ENCODE data around the gene ARRDC1.
A peak's percentile ranks its signal among the peaks of the same experiment; 100 is the strongest.
"Not testable (repeated sequence)": the region's sequence is repeated elsewhere in the genome, so short reads cannot be mapped to it uniquely, and the experiment has no call there.

ARRDC1 gene

DNA sequence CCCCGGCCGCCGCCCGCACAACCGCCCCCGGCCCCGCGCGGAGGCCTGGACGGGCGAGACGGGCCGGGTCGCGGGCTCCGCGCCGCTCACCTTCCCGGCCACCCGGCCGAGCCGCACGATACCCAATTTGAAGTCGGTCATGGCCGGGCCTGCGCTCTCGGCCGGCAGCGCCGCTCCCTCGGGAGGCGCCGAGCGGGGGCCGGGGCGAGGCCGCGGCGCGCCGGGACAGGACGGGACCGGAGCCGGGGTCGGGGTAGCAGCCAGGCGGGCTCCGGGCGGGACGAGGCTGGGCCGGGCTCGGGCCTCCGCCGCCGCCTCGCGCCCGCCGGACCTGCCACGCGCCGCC is 15.4 kb upstream of the ARRDC1 start:
- no peak for TF ChIP-seq FOXP2 (optimal IDR thresholded peaks at IDR 0.05; ENCODE audit: control extremely low read depth, extremely low read length, insufficient read depth)
- DNase-seq (ENCODE audit: low read depth, low spot score) = no peak
- Histone ChIP-seq H3K4me3 (peak overlapping the region; percentile 90), H3K9me3 (ENCODE audit: low read depth, low read length) (no peaks in the 10 kb centered on the region), H3K9ac (ENCODE audit: insufficient read length) (peak overlapping the region; percentile 88), H3K27ac (no peak overlapping the region), H3K36me3 (ENCODE audit: insufficient read depth, low read length) (peaks cover 37% of the 10 kb centered on the region)

DNA sequence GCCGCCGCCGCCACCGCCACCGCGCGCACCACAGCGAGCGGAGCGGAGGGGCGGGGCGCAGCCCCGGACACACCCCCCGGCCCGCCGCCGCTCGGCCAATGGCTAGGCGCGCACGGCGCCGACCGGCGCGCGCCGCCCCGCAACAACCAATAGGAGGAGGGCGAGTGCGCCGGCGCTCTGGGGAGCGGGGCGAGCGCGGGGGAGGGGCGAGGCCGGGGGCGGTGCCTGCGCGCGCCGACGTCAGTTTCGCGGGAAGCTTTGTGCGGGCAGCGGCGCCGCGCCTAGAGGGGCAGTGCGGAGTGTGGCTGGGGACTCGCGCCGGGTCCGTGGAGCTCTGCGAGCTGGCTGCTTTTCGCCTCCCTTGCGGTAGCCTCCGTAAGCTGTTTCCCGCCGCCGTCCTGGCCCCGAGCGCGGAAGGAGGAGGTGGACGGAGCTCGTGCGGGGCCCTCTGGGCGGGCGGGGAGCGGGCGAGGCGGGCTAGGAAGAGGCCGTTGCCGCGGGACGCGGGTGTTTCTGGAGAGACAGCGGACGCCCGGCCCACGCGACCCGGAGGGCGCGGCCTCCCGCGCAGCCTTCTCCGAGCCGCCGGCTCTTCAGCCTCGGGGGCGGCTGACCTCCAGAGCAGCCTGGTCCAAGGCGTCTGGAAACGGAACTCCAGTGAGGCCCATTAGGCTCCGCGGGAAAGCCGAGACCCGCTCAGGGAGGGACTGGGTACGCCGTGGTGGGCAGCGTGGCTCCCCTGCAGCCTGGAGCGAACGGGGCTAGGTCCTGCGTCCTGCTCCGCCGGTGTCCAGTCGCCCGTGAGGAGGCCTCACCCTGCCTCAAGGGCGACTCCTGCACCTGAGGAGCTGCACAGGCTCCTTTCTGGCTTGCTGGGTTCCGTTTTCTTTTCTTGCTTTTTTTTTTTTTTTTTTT is 14.8 kb upstream of the ARRDC1 start, which contains the start of gene ZMYND19:
ZMYND19 (minus strand) TSS at position 44 of the 915 bp plus-strand sequence. CDS start 249 bp downstream, outside the sequence.
- TF ChIP-seq FOXP2 (optimal IDR thresholded peaks at IDR 0.05; ENCODE audit: control extremely low read depth, extremely low read length, insufficient read depth) = no peak
- peak; percentile 79 for TF ChIP-seq POLR2AphosphoS5 (IDR thresholded peaks at IDR 0.05; ENCODE audit: borderline replicate concordance, low read depth, low read length)
- no peak for TF ChIP-seq EZH2 (IDR thresholded peaks at IDR 0.05)
- Histone ChIP-seq H3K9me3 (ENCODE audit: low read depth, low read length) (no peaks in the 10 kb centered on the region), H3K4me3 (peak within 1 kb of the TSS; percentile 90), H3K36me3 (ENCODE audit: insufficient read depth, low read length) (peaks cover 33% of the 10 kb centered on the region), H3K9ac (ENCODE audit: insufficient read length) (peak within 1 kb of the TSS; percentile 88), H3K27ac (no peak within 1 kb of the TSS)
- peak; percentile 3 for DNase-seq (ENCODE audit: low read depth, low spot score)

DNA sequence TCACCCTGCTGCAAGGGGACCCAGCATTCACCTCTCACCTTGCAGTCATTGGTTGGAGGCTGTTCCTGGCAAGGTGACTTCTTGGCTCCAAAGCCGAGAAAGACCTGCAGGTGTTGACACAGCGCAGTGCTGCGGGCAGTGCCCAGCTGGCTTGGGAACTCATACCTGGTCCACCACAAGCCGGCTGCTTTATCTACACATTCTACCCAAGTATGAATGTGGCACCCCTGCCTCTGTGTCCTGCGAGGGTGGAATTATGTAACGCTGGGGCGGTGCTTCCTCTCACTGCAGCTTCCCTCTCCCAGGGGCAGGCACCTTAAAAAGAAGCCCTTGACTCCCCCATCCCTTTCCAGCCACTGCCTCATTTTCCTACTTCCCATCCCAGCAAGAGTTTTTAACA is 12.7 kb upstream of the ARRDC1 start:
- Histone ChIP-seq H3K4me3 (no peak overlapping the region), H3K9me3 (ENCODE audit: low read depth, low read length) (no peaks in the 10 kb centered on the region), H3K27ac (no peak overlapping the region), H3K9ac (ENCODE audit: insufficient read length) (no peak overlapping the region), H3K36me3 (ENCODE audit: insufficient read depth, low read length) (peaks cover 14% of the 10 kb centered on the region)
- DNase-seq (ENCODE audit: low read depth, low spot score) = no peak
- no peak for TF ChIP-seq POLR2AphosphoS5 (IDR thresholded peaks at IDR 0.05; ENCODE audit: borderline replicate concordance, low read depth, low read length)
- TF ChIP-seq FOXP2 (optimal IDR thresholded peaks at IDR 0.05; ENCODE audit: control extremely low read depth, extremely low read length, insufficient read depth) = no peak
- no peak for TF ChIP-seq EZH2 (IDR thresholded peaks at IDR 0.05)

DNA sequence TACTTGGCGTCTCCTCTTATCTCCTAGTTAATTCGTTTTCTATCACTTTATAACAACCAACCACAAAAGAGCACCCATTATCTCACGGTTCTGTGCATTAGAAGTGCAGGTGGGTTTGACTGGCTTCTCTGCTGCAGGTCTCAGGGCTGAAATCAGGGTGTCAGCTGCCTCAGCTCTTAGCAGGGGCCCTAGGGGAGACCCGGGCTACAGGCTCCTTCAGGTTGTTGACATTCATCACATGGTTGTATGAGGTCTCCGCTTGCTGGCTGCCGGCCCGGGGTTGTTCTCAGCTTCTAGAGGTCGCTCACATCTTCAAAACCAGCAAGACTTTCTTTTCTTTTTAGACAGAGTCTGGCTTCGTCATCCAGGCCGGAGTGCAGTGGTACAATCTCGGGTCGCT is 12.3 kb upstream of the ARRDC1 start:
- no peak overlapping the region for H3K27ac ChIP-seq
- TF ChIP-seq POLR2AphosphoS5 (IDR thresholded peaks at IDR 0.05; ENCODE audit: borderline replicate concordance, low read depth, low read length) (no peak), FOXP2 (optimal IDR thresholded peaks at IDR 0.05; ENCODE audit: control extremely low read depth, extremely low read length, insufficient read depth) (no peak), EZH2 (IDR thresholded peaks at IDR 0.05) (no peak)
- H3K9me3 ChIP-seq (ENCODE audit: low read depth, low read length) = no peaks in the 10 kb centered on the region
- no peak for DNase-seq (ENCODE audit: low read depth, low spot score)
- peaks cover 10% of the 10 kb centered on the region for H3K36me3 ChIP-seq (ENCODE audit: insufficient read depth, low read length)
- no peak overlapping the region for H3K4me3 ChIP-seq
- H3K9ac ChIP-seq (ENCODE audit: insufficient read length) = no peak overlapping the region

DNA sequence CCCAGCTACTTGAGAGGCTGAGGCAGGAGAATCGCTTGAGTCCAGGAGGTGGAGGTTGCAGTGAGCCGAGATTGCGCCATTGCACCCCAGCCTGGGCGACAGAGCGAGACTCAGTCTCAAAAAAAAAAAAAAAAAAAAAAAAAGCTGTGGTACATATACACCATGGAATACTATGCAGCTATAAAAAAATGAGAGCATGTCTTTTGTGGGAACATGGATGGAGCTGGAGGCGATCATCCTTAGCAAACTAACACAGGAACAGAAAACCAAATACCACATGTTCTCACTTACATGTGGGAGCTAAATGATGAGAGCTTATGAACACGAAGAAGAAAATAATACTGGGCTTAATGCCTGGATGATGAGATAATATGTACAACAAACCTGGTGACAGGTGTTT is 8.9 kb upstream of the ARRDC1 start:
- not testable (repeated sequence) for H3K4me3 ChIP-seq; DNase-seq (ENCODE audit: low read depth, low spot score); H3K27ac ChIP-seq; H3K9ac ChIP-seq (ENCODE audit: insufficient read length); H3K36me3 ChIP-seq (ENCODE audit: insufficient read depth, low read length); H3K9me3 ChIP-seq (ENCODE audit: low read depth, low read length)

DNA sequence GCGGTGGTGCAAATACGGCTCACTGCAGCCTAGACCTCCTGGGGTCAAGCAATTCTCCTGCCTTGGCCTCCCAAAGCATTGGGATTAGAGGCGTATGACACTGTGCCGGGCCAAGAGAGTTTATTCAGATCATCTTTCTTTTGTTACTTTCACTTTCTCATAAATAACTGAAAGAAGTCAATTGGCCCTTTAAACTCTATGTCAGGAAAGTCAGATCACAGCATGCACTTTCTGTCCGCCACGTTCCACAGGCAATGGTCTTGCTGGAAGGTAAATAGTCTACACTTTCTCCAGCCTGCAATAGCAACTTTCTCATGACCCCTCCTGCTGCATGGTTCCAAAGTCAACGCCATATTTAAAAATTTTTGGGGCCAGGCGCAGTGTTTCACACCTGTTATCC is 6.5 kb upstream of the ARRDC1 start:
- TF ChIP-seq FOXP2 (optimal IDR thresholded peaks at IDR 0.05; ENCODE audit: control extremely low read depth, extremely low read length, insufficient read depth) = no peak
- TF ChIP-seq POLR2AphosphoS5 (IDR thresholded peaks at IDR 0.05; ENCODE audit: borderline replicate concordance, low read depth, low read length) = no peak
- no peak for TF ChIP-seq EZH2 (IDR thresholded peaks at IDR 0.05)
- H3K27ac ChIP-seq = no peak overlapping the region

DNA sequence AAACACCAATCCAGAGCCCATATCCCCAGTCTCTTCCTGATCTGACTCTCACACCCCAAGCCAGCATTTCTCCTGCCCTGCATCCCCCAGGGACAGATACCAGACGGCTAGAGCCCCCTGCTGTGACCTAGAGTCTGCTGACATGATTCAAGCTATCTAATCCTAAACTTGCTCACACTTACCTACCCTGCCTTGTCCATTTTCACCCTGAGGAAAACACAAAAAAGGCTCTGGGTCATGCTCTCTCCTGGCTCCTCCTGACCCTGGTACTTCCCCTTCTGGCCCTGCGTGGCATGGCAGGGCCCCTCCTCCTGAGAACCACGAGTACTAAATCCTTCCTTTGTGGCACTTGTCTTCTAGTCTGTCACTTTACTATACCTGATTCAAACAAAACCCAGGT is 2.8 kb upstream of the ARRDC1 start:
- DNase-seq (ENCODE audit: low read depth, low spot score) = no peak
- H3K27ac ChIP-seq = no peak overlapping the region
- no peak overlapping the region for H3K4me3 ChIP-seq
- TF ChIP-seq FOXP2 (optimal IDR thresholded peaks at IDR 0.05; ENCODE audit: control extremely low read depth, extremely low read length, insufficient read depth) = no peak
- no peak for TF ChIP-seq EZH2 (IDR thresholded peaks at IDR 0.05)
- TF ChIP-seq POLR2AphosphoS5 (IDR thresholded peaks at IDR 0.05; ENCODE audit: borderline replicate concordance, low read depth, low read length) = no peak
- H3K9me3 ChIP-seq (ENCODE audit: low read depth, low read length) = no peaks in the 10 kb centered on the region
- no peaks in the 10 kb centered on the region for H3K36me3 ChIP-seq (ENCODE audit: insufficient read depth, low read length)
- no peak overlapping the region for H3K9ac ChIP-seq (ENCODE audit: insufficient read length)

More for the DNA sequence above, 6.5 kb upstream of the ARRDC1 start:
- H3K36me3 ChIP-seq (ENCODE audit: insufficient read depth, low read length) = no peaks in the 10 kb centered on the region
- no peak for DNase-seq (ENCODE audit: low read depth, low spot score)
- H3K9me3 ChIP-seq (ENCODE audit: low read depth, low read length) = no peaks in the 10 kb centered on the region
- H3K4me3 ChIP-seq = no peak overlapping the region
- no peak overlapping the region for H3K9ac ChIP-seq (ENCODE audit: insufficient read length)

DNA sequence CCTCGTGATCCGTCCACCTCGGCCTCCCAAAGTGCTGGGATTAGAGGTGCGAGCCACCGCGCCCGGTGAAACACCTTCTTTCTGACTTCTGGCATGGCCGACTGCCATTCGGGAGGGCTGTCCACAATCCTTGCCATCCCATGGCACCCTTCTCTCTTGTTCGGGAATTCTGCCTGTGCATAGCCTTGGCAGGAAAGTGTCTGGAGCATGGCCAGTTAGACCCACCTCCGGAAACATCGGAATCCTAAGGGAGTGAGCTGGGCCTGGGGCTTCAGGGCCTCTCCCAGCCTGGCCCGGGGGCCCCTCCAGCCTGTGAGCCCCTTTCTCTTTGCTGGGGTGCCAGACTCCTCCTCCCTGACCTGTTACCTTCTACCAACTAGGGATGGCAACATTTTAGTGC is 1.6 kb upstream of the ARRDC1 start:
- no peak for TF ChIP-seq POLR2AphosphoS5 (IDR thresholded peaks at IDR 0.05; ENCODE audit: borderline replicate concordance, low read depth, low read length)
- TF ChIP-seq EZH2 (IDR thresholded peaks at IDR 0.05) = no peak
- no peak for TF ChIP-seq FOXP2 (optimal IDR thresholded peaks at IDR 0.05; ENCODE audit: control extremely low read depth, extremely low read length, insufficient read depth)
- DNase-seq (ENCODE audit: low read depth, low spot score) = no peak
- no peaks in the 10 kb centered on the region for H3K9me3 ChIP-seq (ENCODE audit: low read depth, low read length)
- no peak overlapping the region for H3K4me3 ChIP-seq
- H3K27ac ChIP-seq = no peak overlapping the region
- no peaks in the 10 kb centered on the region for H3K36me3 ChIP-seq (ENCODE audit: insufficient read depth, low read length)
- H3K9ac ChIP-seq (ENCODE audit: insufficient read length) = no peak overlapping the region

All from SK-N-MC (cell line).